ENCODE results near the gene SELENOH.
A peak's percentile ranks its signal among the peaks of the same experiment; 100 is the strongest.

Gene SELENOH

DNA sequence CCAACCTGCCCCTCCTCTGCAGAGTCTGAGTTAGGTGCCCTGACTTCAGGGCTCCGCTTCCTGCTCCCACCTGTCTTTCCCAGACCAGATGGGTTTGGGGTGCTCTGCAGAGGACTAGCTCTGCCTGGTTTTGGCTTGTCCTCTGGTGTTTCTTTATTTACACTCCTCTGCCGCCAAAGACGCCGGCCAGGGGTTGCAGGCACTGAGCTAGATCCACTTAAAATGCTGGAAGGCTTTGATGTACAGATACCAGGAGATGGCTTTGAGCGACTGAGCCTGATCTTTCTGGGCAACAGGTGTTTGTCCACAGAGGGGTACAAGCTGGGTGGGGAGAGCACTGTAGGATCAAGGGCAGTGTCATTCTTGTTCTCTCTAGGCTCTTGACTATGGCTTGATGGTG lies 3.9 kb downstream of the SELENOH start:
- no peak overlapping the region for H3K27ac ChIP-seq (ENCODE audit: low read depth, low read length)
- peaks cover 0 to 48% (median 33%) of the 10 kb centered on the region in 5 donors for H3K36me3 ChIP-seq (ENCODE audit: control insufficient read depth in 5 of 5, insufficient read depth in 5 of 5, low read length in 5 of 5)
- H3K9ac ChIP-seq (ENCODE audit: low read length in 5 of 5), result no peak overlapping the region
- no peak overlapping the region for H3K4me3 ChIP-seq (ENCODE audit: low read depth in 1 of 5, low read length in 5 of 5)
- H3K4me1 ChIP-seq (ENCODE audit: control insufficient read depth in 5 of 5, insufficient read depth in 5 of 5, low read length in 5 of 5), result peaks cover 6 to 30% (median 21%) of the 10 kb centered on the region in 5 donors
- H3K27me3 ChIP-seq (ENCODE audit: control insufficient read depth in 5 of 5, insufficient read depth in 4 of 5, low read length in 5 of 5), result no peaks in the 10 kb centered on the region
- H3K9me3 ChIP-seq (ENCODE audit: control insufficient read depth in 5 of 5, low read length in 5 of 5), result no peaks in the 10 kb centered on the region

DNA sequence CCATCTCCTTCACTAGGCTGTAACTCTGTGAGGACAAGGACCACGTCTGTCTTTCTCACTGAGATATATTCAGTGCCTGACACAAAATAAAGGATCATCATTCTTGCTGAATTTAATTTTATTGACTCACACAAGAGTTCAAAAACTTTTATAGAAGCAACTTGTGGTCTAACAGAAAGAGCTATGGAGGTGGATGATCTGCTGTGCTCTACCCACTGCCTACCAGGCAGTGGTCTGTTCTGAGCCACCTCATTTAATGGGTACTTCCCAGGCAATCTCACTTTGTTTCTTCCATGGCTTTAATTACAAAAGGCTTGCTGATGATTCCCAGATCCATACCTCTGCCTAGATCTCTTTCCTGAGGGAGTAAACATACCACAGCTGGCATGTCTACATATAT lies 5.6 kb downstream of the SELENOH start:
- no peak overlapping the region for H3K27ac ChIP-seq (ENCODE audit: low read depth, low read length)
- H3K36me3 ChIP-seq (ENCODE audit: control insufficient read depth in 5 of 5, insufficient read depth in 5 of 5, low read length in 5 of 5), result peaks cover 0 to 50% (median 33%) of the 10 kb centered on the region in 5 donors
- no peak overlapping the region for H3K9ac ChIP-seq (ENCODE audit: low read length in 5 of 5)
- H3K4me1 ChIP-seq (ENCODE audit: control insufficient read depth in 5 of 5, insufficient read depth in 5 of 5, low read length in 5 of 5), result peaks cover 6 to 21% (median 15%) of the 10 kb centered on the region in 5 donors
- no peaks in the 10 kb centered on the region for H3K27me3 ChIP-seq (ENCODE audit: control insufficient read depth in 5 of 5, insufficient read depth in 4 of 5, low read length in 5 of 5)
- no peaks in the 10 kb centered on the region for H3K9me3 ChIP-seq (ENCODE audit: control insufficient read depth in 5 of 5, low read length in 5 of 5)
- H3K4me3 ChIP-seq (ENCODE audit: low read depth in 1 of 5, low read length in 5 of 5), result no peak overlapping the region

DNA sequence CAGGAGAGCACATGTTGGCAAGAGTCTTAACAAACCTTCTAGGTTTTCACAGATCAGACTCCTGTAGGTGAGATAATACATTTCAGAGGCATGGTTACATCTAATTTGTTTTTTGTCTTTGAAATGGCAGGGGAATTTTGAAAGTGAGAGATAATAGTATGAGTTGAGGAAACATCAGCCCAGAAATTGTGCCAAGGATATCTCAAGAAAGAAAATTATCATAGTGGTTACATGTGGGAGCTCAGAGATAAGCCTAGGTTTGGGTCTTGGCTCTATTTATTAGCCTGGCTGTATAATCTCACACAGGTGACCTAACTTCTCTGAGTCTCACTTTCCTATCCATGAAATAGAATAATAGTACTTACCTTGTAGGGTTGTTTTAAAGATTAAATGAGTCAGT lies 9.9 kb downstream of the SELENOH start:
- Histone ChIP-seq H3K9me3 (ENCODE audit: control insufficient read depth in 5 of 5, low read length in 5 of 5) (no peaks in the 10 kb centered on the region), H3K27ac (ENCODE audit: low read depth, low read length) (no peak overlapping the region), H3K36me3 (ENCODE audit: control insufficient read depth in 5 of 5, insufficient read depth in 5 of 5, low read length in 5 of 5) (peaks cover 0 to 16% (median 2%) of the 10 kb centered on the region in 5 donors), H3K4me1 (ENCODE audit: control insufficient read depth in 5 of 5, insufficient read depth in 5 of 5, low read length in 5 of 5) (peaks cover 0 to 7% (median under 1%) of the 10 kb centered on the region in 5 donors), H3K9ac (ENCODE audit: low read length in 5 of 5) (peak overlapping the region in 1 of 5 donors; percentile 23), H3K27me3 (ENCODE audit: control insufficient read depth in 5 of 5, insufficient read depth in 4 of 5, low read length in 5 of 5) (no peaks in the 10 kb centered on the region), H3K4me3 (ENCODE audit: low read depth in 1 of 5, low read length in 5 of 5) (no peak overlapping the region)

GRCh38 chr11:57751676-57752253 lies 10.5 kb downstream of the SELENOH start, which contains the start of gene BTBD18:
TSS of gene BTBD18 (minus strand) at chr11:57751819. CDS start at chr11:57751188, 631 bp downstream.
- Histone ChIP-seq H3K36me3 (ENCODE audit: control insufficient read depth in 5 of 5, insufficient read depth in 5 of 5, low read length in 5 of 5) (peaks cover 0 to 11% (median 2%) of the 10 kb centered on the region in 5 donors), H3K27ac (ENCODE audit: low read depth, low read length) (no peak within 1 kb of the TSS), H3K9ac (ENCODE audit: low read length in 5 of 5) (peak within 1 kb of the TSS in 1 of 5 donors; percentile 23), H3K27me3 (ENCODE audit: control insufficient read depth in 5 of 5, insufficient read depth in 4 of 5, low read length in 5 of 5) (no peaks in the 10 kb centered on the region), H3K4me1 (ENCODE audit: control insufficient read depth in 5 of 5, insufficient read depth in 5 of 5, low read length in 5 of 5) (peaks cover 0 to 7% (median 0%) of the 10 kb centered on the region in 5 donors), H3K9me3 (ENCODE audit: control insufficient read depth in 5 of 5, low read length in 5 of 5) (no peaks in the 10 kb centered on the region), H3K4me3 (ENCODE audit: low read depth in 1 of 5, low read length in 5 of 5) (no peak within 1 kb of the TSS)

DNA sequence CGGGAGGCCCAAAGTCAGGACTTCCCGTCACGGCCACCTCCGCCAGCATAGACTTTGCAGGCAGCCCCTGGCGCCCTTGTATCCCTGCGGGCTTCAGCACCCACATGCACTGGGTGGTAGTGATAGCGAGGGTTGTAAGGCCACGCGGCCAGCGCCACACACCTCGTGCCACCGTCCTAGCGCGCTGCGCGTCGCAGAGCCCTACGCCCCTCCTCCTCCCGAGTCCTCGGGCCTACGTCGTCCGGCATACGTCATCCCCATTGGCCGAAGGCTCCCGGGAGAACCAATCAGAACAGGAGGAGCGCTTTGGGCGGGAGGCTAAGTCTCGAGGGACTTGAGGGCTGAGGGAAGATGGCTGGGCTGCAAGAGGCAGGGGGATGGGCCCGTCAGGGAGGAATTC lies 11.7 kb downstream of the SELENOH start:
- Histone ChIP-seq H3K9me3 (ENCODE audit: control insufficient read depth in 5 of 5, low read length in 5 of 5) (no peaks in the 10 kb centered on the region), H3K9ac (ENCODE audit: low read length in 5 of 5) (no peak overlapping the region), H3K27me3 (ENCODE audit: control insufficient read depth in 5 of 5, insufficient read depth in 4 of 5, low read length in 5 of 5) (no peaks in the 10 kb centered on the region), H3K4me1 (ENCODE audit: control insufficient read depth in 5 of 5, insufficient read depth in 5 of 5, low read length in 5 of 5) (peaks cover 0 to 7% (median 0%) of the 10 kb centered on the region in 5 donors), H3K36me3 (ENCODE audit: control insufficient read depth in 5 of 5, insufficient read depth in 5 of 5, low read length in 5 of 5) (peaks cover 0 to 6% (median 0%) of the 10 kb centered on the region in 5 donors), H3K27ac (ENCODE audit: low read depth, low read length) (no peak overlapping the region), H3K4me3 (ENCODE audit: low read depth in 1 of 5, low read length in 5 of 5) (no peak overlapping the region)

GRCh38 chr11:57758174-57758573 lies 16.9 kb downstream of the SELENOH start:
- H3K27me3 ChIP-seq (ENCODE audit: control insufficient read depth in 5 of 5, insufficient read depth in 4 of 5, low read length in 5 of 5), result no peaks in the 10 kb centered on the region
- no peaks in the 10 kb centered on the region for H3K36me3 ChIP-seq (ENCODE audit: control insufficient read depth in 5 of 5, insufficient read depth in 5 of 5, low read length in 5 of 5)
- H3K27ac ChIP-seq (ENCODE audit: low read depth, low read length), result no peak overlapping the region
- no peak overlapping the region for H3K4me3 ChIP-seq (ENCODE audit: low read depth in 1 of 5, low read length in 5 of 5)
- H3K9me3 ChIP-seq (ENCODE audit: control insufficient read depth in 5 of 5, low read length in 5 of 5), result no peaks in the 10 kb centered on the region
- H3K4me1 ChIP-seq (ENCODE audit: control insufficient read depth in 5 of 5, insufficient read depth in 5 of 5, low read length in 5 of 5), result peaks cover 2 to 7% (median 5%) of the 10 kb centered on the region in 5 donors
- H3K9ac ChIP-seq (ENCODE audit: low read length in 5 of 5), result no peak overlapping the region

DNA sequence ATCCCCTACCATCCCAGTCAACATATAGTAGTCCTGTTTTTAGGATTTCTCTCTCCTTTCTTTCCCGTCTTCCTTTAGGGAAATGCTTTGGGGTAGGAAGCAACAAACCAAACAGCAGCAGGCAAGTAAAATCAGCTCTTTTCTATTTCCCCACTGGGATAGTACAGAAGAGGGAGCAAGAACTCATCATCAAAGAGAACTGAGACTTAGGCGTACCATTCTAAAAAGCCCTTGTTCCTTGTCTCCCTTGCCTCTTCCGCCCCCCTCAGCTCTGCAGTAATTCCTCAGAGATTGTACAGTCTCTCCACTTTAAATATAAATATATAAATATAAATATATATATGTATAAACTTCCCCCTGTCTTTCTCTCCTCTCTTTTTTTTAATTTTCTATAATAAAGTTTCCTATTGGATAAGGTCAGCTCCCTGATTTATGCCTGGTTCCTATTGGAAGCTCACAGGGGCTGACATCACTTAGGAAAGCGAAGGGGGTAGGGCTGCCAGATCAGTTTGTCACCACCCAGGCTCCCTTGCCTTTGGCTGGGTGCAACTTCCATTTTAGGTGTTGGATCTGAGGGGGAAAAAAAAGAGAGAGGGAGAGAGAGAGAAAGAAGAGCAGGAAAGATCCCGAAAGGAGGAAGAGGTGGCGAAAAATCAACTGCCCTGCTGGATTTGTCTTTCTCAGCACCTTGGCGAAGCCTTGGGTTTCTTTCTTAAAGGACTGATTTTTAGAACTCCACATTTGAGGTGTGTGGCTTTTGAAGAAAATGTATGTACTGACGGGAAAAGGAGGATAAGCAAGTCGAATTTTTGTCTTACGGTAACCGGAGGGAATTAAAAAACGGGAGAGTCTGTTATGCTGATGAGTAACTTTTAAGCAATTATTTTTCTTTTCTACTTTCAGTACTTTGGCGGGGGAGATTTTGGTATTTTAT lies 20.3 kb downstream of the SELENOH start, which contains the start of gene CTNND1:
TSS of gene CTNND1 (plus strand) at position 502 of the 934 bp plus-strand sequence. CDS start 29,677 bp downstream, outside the sequence.
- H3K9ac ChIP-seq (ENCODE audit: low read length in 5 of 5), result peak within 1 kb of the TSS; percentile 85 to 98 (median 88)
- peak within 1 kb of the TSS; percentile 74 to 94 (median 90) for H3K4me3 ChIP-seq (ENCODE audit: low read depth in 1 of 5, low read length in 5 of 5)

GRCh38 chr11:57762235-57762861 lies 21.1 kb downstream of the SELENOH start:
- H3K9me3 ChIP-seq (ENCODE audit: control insufficient read depth in 5 of 5, low read length in 5 of 5), result no peaks in the 10 kb centered on the region
- H3K4me3 ChIP-seq (ENCODE audit: low read depth in 1 of 5, low read length in 5 of 5), result peak overlapping the region; percentile 74 to 94 (median 90)
- no peaks in the 10 kb centered on the region for H3K36me3 ChIP-seq (ENCODE audit: control insufficient read depth in 5 of 5, insufficient read depth in 5 of 5, low read length in 5 of 5)
- H3K4me1 ChIP-seq (ENCODE audit: control insufficient read depth in 5 of 5, insufficient read depth in 5 of 5, low read length in 5 of 5), result peaks cover 5 to 39% (median 34%) of the 10 kb centered on the region in 5 donors
- no peaks in the 10 kb centered on the region for H3K27me3 ChIP-seq (ENCODE audit: control insufficient read depth in 5 of 5, insufficient read depth in 4 of 5, low read length in 5 of 5)
- peak overlapping the region; percentile 96 for H3K27ac ChIP-seq (ENCODE audit: low read depth, low read length)
- peak overlapping the region; percentile 85 to 98 (median 88) for H3K9ac ChIP-seq (ENCODE audit: low read length in 5 of 5)

More for the DNA sequence above, 20.3 kb downstream of the SELENOH start, which contains the start of gene CTNND1:
- peak within 1 kb of the TSS; percentile 96 for H3K27ac ChIP-seq (ENCODE audit: low read depth, low read length)
- no peaks in the 10 kb centered on the region for H3K9me3 ChIP-seq (ENCODE audit: control insufficient read depth in 5 of 5, low read length in 5 of 5)
- no peaks in the 10 kb centered on the region for H3K36me3 ChIP-seq (ENCODE audit: control insufficient read depth in 5 of 5, insufficient read depth in 5 of 5, low read length in 5 of 5)
- peaks cover 5 to 33% (median 31%) of the 10 kb centered on the region in 5 donors for H3K4me1 ChIP-seq (ENCODE audit: control insufficient read depth in 5 of 5, insufficient read depth in 5 of 5, low read length in 5 of 5)
- H3K27me3 ChIP-seq (ENCODE audit: control insufficient read depth in 5 of 5, insufficient read depth in 4 of 5, low read length in 5 of 5), result no peaks in the 10 kb centered on the region

DNA sequence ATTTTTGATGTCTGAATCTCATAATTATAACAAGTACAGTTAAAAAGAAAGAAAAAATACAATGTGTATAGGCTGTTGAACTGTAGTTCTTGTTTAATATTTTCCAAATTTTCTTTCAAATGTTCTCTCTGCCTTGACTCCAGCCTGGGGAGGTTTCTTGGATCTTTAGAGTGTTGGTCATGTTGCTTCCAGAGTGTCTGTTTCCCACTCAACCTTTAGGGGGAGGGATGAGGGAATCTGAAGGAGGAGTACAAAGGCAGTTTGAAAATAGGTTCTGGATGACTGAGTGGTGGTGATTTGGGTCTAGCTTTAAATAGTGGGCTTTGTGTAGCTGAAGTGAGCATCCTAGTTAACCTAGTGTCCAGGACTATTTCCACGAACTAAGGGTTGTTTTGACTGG lies 22.3 kb downstream of the SELENOH start:
- Histone ChIP-seq H3K27me3 (ENCODE audit: control insufficient read depth in 5 of 5, insufficient read depth in 4 of 5, low read length in 5 of 5) (no peaks in the 10 kb centered on the region), H3K4me3 (ENCODE audit: low read depth in 1 of 5, low read length in 5 of 5) (peak overlapping the region; percentile 53 to 94 (median 90)), H3K36me3 (ENCODE audit: control insufficient read depth in 5 of 5, insufficient read depth in 5 of 5, low read length in 5 of 5) (no peaks in the 10 kb centered on the region), H3K27ac (ENCODE audit: low read depth, low read length) (peak overlapping the region; percentile 96), H3K9ac (ENCODE audit: low read length in 5 of 5) (peak overlapping the region; percentile 6 to 98 (median 88)), H3K9me3 (ENCODE audit: control insufficient read depth in 5 of 5, low read length in 5 of 5) (no peaks in the 10 kb centered on the region), H3K4me1 (ENCODE audit: control insufficient read depth in 5 of 5, insufficient read depth in 5 of 5, low read length in 5 of 5) (peaks cover 5 to 47% (median 37%) of the 10 kb centered on the region in 5 donors)
